H4 (cell line): Measurements from ENCODE around the gene EPB41L1. TPM values are rescaled to one million over a fixed set of nuclear protein-coding genes. Genes with fewer than 3 reads are reported as not detected.
"Not testable (repeated sequence)": the region's sequence is repeated elsewhere in the genome, so short reads cannot be mapped to it uniquely, and the experiment has no call there.

ENCODE experiments used
- DNase-seq: peaks from one replicate; pipeline ENCODE4 v3.0.0-alpha.2; 2015; ENCODE audit warnings: low spot score
- total RNA-seq: library from RNA; depleted of rRNA; stranded (reverse); fragments of >200 nt; shearing (Covaris generic); gene quantifications from 2 replicates; pipeline ENCODE4 v1.2.3, GENCODE V29; 2014

Gene EPB41L1
- total RNA-seq, 1 experiment from 2014 or later: 12.4 TPM

DNA sequence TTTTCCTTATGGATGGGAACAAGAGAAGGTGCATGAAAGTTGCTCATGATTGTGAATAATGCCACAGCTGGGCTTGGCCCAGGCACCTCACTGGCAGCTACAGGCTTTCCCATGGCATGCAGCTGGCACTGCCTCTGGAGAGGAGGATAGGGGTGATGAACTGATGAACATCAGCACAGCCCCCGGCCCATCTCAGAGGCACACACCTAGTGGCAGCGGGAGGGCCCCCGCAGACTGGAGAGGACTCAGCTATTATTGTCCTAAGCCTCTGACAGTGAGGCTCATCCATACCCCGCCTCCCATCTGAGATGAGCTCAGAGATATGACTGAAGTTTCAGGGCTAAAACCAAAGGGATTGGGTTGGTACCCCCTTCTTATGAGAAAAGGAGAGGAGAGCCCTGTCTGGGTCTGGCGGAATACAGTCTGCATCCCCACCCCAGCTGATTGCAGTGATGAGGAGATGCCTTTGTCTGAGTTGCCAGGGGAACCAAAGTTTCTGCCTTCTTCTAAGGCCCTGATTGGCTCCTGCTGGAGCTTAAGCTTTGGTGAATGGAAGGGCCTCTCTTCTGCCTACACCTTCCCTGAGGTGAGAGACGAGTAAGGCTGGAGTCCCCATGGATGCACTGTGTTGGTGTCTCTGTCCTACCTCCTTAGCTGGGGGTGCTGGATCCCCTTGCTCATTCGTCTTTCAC lies 27.6 kb upstream of the EPB41L1 start:
- no peak for DNase-seq

DNA sequence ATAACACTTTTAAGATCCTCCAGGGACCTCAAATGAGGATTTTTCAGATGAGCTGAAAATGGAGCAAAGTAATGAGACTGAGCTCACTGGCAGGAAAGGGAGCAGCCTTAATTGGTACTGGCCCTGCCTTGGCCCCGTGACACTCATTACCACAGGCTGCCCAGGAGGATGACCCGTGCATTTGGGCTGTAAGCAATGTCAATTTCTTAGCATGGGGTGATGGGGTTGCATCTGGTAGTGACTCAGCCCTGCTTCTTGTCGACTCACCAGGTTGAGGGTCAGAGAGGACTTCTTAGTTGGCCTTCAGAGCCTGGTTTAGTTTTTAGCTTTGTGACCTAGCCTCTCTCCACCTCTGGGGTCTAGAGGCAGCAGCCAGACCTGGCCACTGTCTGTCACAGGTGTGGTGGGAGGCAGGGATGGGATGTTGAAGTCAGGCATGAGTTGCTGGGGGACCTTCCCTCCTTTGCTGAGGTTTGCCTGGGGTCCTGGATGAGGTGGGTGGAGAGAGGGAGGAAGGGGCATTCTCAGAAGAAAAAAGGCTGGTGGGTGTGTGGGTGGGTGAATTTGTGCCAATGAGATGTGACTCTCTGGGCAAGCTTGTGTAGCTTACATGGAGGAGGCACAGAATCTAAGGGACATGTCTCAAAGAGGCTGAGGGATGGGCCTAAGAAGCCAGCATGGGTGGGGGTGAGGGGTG lies 25.9 kb upstream of the EPB41L1 start:
- DNase-seq: no peak

DNA sequence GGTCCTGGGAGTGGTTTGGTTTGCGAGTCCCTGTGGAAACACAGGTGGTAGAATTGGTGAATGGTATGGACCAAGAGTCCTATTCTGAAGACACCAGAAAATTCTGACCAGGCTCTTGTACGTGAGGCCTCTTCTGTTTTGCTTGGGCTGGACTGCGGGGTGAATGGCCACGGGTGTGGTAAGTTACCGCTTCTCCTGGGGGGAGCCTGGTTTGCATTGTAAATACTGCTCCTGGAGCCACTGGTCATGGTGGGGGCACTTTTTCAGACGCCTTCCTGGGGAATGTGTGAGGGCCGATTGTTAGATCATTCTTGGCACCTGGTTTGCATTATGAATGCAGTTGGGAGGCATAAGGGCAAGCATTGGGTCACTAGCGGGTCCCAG lies 25.4 kb upstream of the EPB41L1 start:
- DNase-seq: no peak

DNA sequence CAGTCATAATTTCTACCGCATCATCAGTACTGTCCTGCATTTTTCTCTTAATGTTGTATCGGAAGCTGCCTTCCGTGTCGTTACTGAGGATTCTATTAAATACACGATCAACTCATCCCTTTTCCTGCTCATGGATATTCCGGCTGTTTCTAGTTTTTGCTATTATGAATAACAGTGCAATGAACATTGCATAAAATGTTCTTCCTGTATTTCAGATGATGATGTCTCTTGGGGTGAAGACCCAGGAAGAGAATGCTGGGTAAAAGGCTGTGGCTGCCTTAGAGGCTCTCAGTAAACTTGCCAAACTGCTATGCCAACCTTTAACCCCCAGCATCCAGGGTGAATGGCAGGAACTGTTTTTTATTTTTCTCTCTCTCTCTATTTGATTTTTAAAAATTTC lies 24.1 kb upstream of the EPB41L1 start:
- no peak for DNase-seq

DNA sequence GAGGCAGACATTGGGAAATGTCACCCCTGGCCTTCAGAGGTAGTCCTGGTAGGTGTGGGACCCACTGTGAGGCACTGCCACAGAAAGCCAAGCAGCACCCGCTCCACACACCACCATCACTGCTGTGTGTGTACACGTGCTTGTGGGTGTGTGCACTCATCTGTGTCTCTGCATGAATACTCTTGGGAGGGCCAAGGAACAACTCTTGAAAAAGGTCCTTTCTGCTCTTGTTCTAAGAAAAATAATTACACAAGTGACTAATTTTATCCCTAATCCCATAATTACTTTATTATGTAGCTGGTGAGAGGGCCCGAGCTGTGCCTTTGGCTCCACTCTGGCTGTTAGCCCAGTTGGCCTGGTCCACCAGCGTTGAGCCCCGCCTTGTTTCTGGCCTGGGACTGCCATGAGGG lies 21.7 kb upstream of the EPB41L1 start:
- DNase-seq: no peak

DNA sequence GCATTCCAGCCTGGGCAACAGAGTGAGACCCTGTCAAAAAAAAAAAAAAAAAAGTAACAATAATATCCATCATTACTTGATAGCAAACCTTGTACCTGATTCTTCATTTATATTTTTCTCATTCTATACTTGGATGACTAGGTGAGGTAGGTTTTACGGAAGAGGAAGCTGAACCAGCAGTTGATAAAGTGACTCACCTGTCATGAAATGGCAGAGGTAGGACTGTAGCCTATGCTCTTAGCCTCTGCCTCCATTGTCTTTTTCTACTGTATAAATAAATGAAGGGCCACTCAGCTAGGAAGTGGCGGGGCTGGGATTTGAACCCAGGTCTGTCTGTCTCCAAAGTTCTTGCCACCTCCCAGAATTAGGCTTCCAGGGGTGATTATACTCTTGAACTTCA lies 20.7 kb upstream of the EPB41L1 start:
- no peak for DNase-seq

DNA sequence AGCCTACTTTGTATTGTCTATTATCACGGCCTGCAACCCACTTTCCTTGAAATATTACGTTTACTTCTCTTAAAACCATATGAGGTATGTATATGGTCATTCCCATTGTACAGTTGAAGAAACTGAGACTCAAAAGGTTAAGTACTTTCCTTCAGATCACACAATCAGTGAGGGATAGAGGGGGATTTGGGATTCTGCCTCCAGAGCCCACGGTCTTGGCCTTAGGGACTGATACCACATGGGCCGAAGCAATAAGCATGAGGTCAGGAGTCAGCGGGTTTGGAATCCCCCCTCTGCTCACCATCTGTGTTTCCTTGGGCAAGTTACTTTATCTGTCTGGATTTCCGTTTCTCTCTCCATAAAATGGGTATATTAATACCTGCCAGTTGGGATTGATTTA lies 19.4 kb upstream of the EPB41L1 start:
- no peak for DNase-seq

DNA sequence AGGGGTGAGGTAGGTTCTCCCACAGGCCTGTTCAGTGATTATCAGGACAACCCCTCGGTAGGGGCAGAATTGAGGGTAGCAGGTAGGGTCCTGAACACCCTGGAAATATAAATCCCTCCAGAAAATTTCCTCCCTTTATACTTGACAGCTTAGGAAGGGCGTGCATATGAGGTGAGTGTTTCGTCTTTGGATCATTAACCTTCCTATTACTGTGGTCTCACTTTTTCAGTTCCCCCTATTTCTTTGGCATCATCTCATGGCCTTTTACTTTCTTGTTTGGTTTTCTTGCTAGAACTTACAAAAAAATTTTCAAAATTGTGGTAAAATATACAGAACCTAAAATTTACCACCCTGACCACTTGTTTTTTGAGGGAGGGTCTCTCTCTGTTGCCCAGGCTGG lies 18.7 kb upstream of the EPB41L1 start:
- no peak for DNase-seq

DNA sequence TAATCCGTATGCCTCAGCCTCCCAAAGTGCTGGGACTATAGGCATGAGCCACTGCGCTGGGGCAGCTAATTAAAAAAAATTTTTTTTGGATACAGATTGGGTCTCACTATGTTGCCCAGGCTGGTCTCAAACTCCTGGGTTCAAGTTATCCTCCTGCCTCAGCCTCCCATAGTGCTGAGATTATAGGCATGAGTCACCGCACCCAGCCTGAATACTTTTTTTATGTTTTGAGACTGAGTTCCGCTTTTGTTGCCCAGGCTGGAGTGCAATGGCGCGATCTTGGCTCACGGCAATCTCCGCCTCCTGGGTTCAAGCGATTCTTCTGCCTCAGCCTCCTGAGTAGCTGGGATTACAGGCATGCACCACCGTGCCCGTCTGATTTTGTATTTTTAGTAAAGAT lies 17.2 kb upstream of the EPB41L1 start:
- DNase-seq: not testable (repeated sequence)

DNA sequence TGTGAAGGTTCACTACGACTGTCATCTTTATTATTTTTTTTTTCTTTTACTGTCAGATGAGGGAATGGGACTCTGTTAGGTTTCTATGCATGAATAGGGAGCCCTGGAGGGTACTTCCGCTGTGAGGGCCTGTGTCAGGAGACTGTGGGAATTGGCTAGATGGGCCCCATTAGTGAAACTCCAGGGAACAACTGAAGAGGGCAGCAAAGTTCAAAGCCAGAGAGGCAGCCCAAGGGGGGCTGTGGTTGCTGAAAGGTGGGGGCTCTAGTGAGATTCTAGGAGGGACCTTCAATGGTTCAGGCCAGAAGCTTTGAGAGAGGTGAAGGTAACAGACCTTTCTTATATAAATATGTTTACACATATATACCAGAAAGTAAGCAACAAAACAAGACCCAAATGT lies 13.2 kb upstream of the EPB41L1 start:
- DNase-seq: no peak

DNA sequence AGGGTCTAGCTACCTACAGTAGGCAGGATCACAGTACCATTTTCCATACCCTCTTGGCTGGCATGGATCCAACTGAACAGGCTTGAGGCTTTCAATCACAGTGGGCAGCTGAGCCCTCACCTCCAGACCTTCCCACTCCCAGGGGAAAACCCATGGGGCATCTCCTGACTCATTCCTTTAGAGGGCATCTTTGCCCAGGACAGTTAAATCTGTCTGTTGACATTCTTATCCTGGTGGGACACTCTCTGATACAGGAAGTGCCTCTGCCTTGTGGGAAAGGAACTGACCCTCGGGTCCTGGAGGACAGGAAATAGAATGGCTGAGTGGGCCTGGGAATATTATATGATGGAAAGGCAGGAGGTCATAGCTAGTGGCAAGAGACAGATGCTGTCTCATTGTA lies 10.2 kb upstream of the EPB41L1 start:
- no peak for DNase-seq

DNA sequence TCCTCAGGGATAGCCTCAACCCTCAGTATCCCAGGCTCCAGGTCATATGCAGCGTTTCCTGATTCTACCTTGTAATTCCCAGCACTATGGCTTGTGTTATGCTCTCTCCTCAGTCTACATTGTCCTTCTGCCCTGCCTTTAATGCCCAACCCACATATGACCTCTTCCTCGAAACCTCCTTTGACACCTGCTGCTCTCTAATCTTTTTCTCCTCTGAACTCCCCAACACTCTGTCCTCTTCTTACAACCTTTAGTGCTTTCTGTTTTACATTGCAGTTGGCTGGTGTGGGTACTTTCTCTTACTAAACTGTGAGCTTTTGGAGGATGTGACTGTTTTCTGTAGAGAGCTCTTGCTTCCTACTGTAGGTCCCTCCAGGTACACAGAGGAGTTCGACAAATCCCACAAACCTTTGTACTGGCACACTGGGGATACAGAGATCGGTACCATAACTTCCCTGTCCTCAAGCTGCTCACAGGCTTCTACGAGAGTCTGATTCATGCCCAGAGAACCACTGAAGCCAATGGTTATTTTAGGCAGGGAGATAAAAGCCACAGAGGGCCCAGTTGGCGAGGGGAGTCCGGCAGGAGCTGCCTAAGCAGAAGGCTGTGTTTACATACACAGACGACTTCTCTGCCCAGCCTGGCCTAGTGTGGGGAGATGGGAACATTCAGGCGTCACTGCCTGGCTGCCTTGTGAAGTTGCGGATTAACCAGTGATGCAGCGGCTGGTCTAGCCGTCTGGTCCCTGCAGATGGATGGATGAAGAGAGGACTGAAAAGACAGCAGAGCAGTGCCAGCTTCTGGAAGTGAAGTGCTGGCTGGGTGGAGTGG lies 8.4 kb upstream of the EPB41L1 start:
- no peak for DNase-seq

DNA sequence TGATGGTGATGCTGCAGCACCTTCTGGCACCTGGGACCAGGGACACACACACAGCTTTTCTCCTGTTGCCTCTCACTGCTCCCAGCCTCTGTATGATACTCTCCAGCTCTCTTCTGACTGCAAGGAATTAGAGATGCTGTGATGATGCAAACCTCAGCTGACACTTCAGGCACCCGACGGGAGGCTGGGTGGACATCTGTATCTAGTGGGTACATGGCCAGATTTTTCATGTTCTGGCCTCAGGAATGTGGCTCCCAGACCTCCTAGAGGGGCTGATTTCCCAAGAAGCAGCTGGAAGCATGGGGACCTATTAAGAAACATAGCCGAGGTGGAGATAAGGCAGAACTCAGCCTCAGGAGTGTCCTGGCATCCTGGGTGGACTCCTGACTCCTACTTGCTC lies 6.8 kb upstream of the EPB41L1 start:
- no peak for DNase-seq

DNA sequence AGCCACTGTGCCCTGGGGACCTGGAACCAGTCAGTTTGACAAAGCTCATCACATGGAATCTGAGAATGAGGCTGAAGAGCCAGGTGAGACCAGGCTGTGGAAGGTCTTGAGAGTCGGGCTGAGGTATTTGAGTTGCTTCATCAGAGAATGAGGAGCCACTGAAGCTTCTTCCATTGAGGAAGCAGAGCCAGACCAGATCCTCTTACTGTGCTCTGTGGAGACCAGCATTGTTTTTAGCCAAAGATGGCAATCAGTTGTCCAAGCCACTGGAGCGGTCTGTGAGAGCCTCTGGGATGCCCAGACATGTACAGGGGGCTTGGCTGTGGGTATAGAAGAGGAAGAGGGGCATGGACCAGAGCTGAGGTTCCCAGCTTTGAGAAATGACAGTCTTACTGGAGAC lies 6.1 kb upstream of the EPB41L1 start:
- DNase-seq: no peak

DNA sequence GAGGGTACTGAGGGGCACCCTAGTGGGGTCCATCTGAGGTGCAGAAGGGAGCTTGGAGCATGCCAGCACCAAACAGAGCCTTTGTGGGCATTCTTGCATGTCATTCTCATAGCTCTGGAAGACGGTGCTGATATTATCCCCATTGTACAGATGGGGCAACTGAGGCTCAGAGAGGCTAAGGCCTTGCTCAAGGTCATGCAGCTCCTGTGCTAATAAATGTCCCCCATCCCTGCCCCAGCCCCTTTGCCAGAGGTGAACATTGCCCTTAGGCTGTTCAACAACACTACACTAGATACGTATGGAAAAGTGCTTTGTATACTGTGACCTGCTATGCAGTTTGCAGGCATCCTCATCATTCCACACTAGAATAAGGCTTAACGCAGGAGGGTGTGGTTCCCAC lies 5.5 kb upstream of the EPB41L1 start:
- no peak for DNase-seq

DNA sequence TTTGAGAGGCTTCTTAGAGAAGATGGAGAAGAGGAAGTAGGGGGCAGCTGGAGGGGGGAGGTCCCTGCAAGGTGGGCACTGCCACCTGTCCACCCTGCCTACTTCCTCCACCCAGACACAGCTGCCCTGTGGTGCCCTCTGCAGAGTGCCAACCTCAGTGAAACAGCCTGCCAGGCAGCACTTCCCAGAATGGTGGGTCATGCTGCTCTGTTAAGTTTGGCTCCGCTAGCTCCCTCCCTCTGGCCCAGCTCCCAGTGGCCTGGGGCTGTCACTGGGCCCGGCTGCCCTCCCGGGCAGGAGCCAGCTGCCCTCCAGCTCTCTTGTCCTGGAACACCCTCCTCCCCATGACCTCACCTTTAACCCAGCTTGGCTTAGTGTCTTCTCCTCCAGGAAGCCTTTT lies 5.1 kb upstream of the EPB41L1 start:
- DNase-seq: no peak

DNA sequence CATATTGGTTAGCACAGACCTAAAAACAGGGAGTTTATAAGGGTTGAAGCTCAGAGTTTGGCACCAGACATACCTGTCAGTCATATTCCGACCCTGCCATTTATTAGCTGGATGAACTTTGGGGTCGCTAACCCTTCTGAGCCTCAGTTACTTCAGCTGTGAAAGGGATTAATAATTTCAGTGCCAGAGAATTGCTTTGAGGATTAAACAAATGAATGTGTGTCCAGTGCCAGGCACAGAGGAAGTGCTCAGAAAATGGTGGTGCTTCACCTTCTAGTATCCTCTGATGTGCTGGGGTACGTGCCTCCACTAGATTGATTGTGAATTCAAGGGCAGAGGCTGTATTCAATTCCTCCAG lies 4.1 kb upstream of the EPB41L1 start:
- DNase-seq: no peak

DNA sequence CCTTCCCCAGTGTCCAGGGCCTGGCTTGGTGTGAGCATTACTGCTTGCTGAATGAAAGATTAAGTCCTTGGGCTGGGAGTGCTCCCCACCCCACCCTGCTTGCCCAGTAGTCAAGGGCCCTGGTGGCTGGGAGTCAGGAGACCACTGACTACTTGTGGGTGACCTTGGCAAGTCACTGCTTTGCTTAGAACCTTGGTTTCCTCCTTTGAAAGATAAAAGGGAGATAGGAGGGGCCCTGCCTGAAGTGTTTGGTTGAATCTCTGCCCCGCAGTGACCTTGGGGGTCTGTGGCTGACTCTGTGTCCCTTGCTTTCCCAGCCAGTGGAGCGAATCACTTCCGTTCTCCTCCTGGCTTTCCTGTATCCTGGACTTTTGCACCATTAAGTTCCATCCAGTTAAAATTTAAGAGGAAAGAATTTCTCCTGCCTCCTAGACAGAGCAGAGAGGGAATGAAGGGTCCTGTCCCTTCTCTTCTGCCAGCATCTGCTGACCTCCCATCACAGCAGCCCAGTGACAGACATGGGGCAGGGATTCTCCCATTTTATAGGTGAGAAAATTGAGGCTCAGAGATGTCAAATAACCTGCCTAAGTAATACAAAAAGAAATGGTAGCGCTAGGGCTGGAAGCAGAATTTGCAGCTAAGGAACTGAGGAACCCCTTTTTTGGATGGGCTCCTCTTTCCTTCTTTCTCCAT lies 3.5 kb upstream of the EPB41L1 start:
- no peak for DNase-seq

DNA sequence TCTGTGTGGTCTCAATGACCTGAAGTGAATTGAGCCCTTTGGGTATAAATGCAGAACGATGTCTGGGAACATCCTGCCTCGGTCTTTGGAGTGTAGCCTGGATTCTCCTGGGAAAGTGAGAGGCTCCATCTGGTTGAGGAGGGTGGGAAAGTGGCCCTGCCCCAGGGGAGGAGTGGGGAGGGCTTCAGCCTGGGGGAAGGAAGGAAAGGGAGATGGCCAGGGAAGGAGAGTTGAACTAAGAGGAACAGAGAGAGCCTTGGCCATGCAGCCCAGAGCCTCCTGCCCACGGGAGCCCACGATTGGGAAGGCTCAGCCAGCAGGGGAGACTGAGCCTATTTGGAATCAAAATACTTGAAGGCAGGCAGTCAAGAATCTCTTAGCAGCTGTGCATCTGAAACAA lies 2.3 kb upstream of the EPB41L1 start:
- no peak for DNase-seq

DNA sequence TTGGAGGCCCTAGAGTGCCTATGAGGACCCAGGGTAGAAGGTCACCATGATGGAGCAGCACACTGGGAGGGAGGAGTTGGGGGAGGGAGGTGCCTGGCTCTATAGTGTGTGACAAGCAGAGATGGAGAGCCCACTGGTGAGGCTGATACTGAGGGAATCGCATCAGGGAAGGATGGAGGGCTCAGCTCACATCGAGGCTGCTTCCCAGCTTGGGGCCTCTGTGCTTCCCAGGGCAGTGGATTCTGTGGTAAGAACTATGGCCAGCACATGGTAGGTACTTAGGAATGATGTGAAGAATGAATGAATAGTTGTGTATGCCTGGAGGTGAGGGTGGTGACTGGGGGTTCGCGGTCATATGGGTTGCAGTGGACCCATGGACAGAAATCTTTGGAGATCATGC lies 1.3 kb upstream of the EPB41L1 start:
- no peak for DNase-seq

DNA sequence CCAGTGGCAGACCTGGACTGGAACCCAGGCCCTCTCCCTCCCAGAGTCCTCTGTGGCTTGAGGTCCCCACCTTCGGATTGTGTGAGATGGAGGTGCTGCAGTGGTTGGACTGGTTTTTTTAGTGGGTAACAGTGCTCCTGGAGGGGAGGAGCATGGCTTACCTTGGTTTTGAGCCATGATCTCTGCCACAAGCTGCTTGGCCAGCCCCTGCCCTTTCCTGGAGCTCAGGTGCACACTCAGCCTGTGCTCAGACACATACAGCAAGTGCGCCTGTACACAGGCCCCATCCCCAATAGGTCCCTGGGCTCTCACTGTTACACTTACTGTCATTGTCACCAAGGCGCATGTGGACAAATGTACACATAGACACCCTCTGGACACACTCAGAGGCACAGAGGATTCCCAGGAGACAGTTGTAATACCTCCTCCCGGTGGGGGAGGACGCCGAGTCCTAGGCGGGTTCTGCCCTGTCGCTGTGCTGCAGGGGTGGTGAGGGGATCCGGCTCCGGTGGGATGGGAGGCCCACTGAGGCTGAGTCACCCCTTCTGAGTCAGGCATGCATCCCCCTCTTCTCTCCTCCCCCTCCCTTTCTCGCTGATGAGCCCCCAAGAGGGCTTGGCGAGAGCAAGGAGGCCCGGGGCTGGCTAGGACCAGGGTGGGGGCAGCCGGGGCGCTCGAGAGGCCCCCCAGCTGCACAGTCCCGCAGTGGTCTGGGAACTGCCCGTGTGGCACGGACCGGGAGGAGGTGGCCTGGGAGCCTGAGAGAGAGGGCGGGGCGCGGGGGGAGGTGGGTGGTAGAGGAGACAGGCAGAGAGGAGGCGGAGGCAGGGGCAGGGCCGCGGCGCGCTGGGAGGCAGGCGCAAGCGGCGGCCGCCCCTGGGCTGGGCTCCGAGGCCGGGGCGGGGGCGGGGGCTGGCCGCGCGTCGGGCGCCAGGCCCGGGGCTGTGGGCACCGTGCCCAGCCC lies 522 bp upstream of the EPB41L1 start:
- DNase-seq: peak; percentile 68
